GM12878 (cell line): ENCODE measurements around the gene ZMAT3. TPM values are rescaled to one million over a fixed set of nuclear protein-coding genes. Genes with fewer than 3 reads are reported as not detected.

Experiments used
- BCL11A ChIP-seq: IDR thresholded peaks from 2 replicates; pipeline ENCODE4 v1.6.1; 2011; ENCODE audit warnings: low read depth, low read length
- BHLHE40 ChIP-seq, 2 experiments: fragments of 450-650 bp in 1 of 2; IDR thresholded peaks; 2 replicates each; pipeline ENCODE4 v1.6.1; 2011 to 2017; ENCODE audit warnings: low read depth in 2 of 2, borderline replicate concordance in 1 of 2, improper control_type of control experiment in 1 of 2, low read length in 1 of 2, mild to moderate bottlenecking in 1 of 2
- CBFB ChIP-seq: IDR thresholded peaks from 2 replicates; pipeline ENCODE4 v1.6.1; 2016; ENCODE audit warnings: antibody characterized with exemption, low read depth
- CHD1 ChIP-seq: IDR thresholded peaks from 2 replicates; pipeline ENCODE4 v1.6.1; 2012; ENCODE audit warnings: low read depth, low read length, improper control_type of control experiment
- EP300 ChIP-seq, 2 experiments: fragments of 150-350 bp in 1 of 2; IDR thresholded peaks; 2 replicates each; pipeline ENCODE4 v1.6.1; 2011 to 2012; ENCODE audit warnings: low read depth in 2 of 2, low read length in 2 of 2, borderline replicate concordance in 1 of 2, improper control_type of control experiment in 1 of 2, inconsistent platforms in 1 of 2; ENCODE audit not compliant: control insufficient read depth in 1 of 2
- FOS ChIP-seq: IDR thresholded peaks from 3 replicates; pipeline ENCODE4 v1.6.1; 2011; ENCODE audit warnings: borderline replicate concordance; ENCODE audit not compliant: insufficient read length; ENCODE audit errors: extremely low read depth
- FOXM1 ChIP-seq: IDR thresholded peaks from 2 replicates; pipeline ENCODE4 v1.6.1; 2012; ENCODE audit warnings: low read depth, mild to moderate bottlenecking, inconsistent platforms, low read length, moderate library complexity
- HDAC6 ChIP-seq: fragments of 200-600 bp; sonication (generic); IDR thresholded peaks from one replicate; pipeline ENCODE4 v1.8.0; 2017; ENCODE audit warnings: antibody characterized with exemption; ENCODE audit not compliant: unreplicated experiment
- JUNB ChIP-seq: IDR thresholded peaks from 2 replicates; pipeline ENCODE4 v1.6.1; 2016; ENCODE audit warnings: antibody characterized with exemption, mild to moderate bottlenecking
- KLF5 ChIP-seq: fragments of 450-650 bp; IDR thresholded peaks from 2 replicates; pipeline ENCODE4 v1.6.1; 2014; ENCODE audit warnings: mild to moderate bottlenecking; ENCODE audit not compliant: partially characterized antibody
- MTA2 ChIP-seq: fragments of 450-650 bp; IDR thresholded peaks from 2 replicates; pipeline ENCODE4 v1.6.1; 2016; ENCODE audit warnings: low read depth, mild to moderate bottlenecking, moderate library complexity
- MTA3 ChIP-seq: IDR thresholded peaks from 2 replicates; pipeline ENCODE4 v1.6.1; 2012; ENCODE audit warnings: low read length, inconsistent platforms, borderline replicate concordance
- MYC ChIP-seq: IDR thresholded peaks from 2 replicates; pipeline ENCODE4 v1.6.1; 2011; ENCODE audit warnings: mild to moderate bottlenecking, low read length, moderate library complexity, inconsistent platforms; ENCODE audit not compliant: insufficient read depth, insufficient replicate concordance, insufficient read length, severe bottlenecking
- NFYA ChIP-seq: IDR thresholded peaks from 2 replicates; pipeline ENCODE4 v1.6.1; 2011; ENCODE audit warnings: low read depth, mild to moderate bottlenecking, low read length, improper control_type of control experiment, borderline replicate concordance
- POLR2AphosphoS2 ChIP-seq: IDR thresholded peaks from 2 replicates; pipeline ENCODE4 v1.6.1; 2011; ENCODE audit warnings: low read depth, mild to moderate bottlenecking, low read length, improper control_type of control experiment, moderate library complexity
- SPI1 ChIP-seq: IDR thresholded peaks from 2 replicates; pipeline ENCODE4 v1.6.1; 2011; ENCODE audit warnings: low read depth, mild to moderate bottlenecking, low read length, moderate library complexity, borderline replicate concordance; ENCODE audit not compliant: insufficient read depth
- SREBF1 ChIP-seq: IDR thresholded peaks from 2 replicates; pipeline ENCODE4 v1.6.1; 2012; ENCODE audit warnings: mild to moderate bottlenecking, low read length
- SUZ12 ChIP-seq: fragments of 200-600 bp; sonication (generic); IDR thresholded peaks from one replicate; pipeline ENCODE4 v1.6.1; 2018; ENCODE audit warnings: antibody characterized with exemption, mild to moderate bottlenecking; ENCODE audit not compliant: unreplicated experiment
- TCF7 ChIP-seq: IDR thresholded peaks from 2 replicates; pipeline ENCODE4 v1.6.1; 2014; ENCODE audit warnings: antibody characterized with exemption, borderline replicate concordance
- YBX1 ChIP-seq: fragments of 450-650 bp; IDR thresholded peaks from 2 replicates; pipeline ENCODE4 v1.6.1; 2016; ENCODE audit warnings: antibody characterized with exemption
- ZNF24 ChIP-seq: fragments of 450-650 bp; IDR thresholded peaks from 2 replicates; pipeline ENCODE4 v1.6.1; 2017; ENCODE audit warnings: antibody characterized with exemption, mild to moderate bottlenecking
- ZNF274 ChIP-seq: IDR thresholded peaks from one replicate; pipeline ENCODE4 v1.8.0; 2011; ENCODE audit not compliant: insufficient read length, insufficient read depth
- polyA plus RNA-seq, 11 experiments: library from polyadenylated mRNA; depleted of rRNA in 4 of 11; unstranded in 6 of 11; stranded (reverse) in 5 of 11; fragments of >200 nt; fragmentation: Nextera tagmentation in 4 of 11; fragmentation: Illumina TruSeq in 1 of 11; extraction: Ambion mirVana in 4 of 11; extraction: Trizol in 1 of 11; gene quantifications; 1 replicate in 1 of 11; 2 replicates in 10 of 11; pipeline versions ENCODE4 v1.2.1 to v1.2.3, GENCODE V29; 2011 to 2016; ENCODE audit warnings: inconsistent platforms in 2 of 11, missing spikeins in 2 of 11, low read depth in 1 of 11
- total RNA-seq, 4 experiments: library from RNA; depleted of rRNA in 3 of 4; stranded (reverse); fragments of >200 nt in 3 of 4; fragmentation: Illumina TruSeq in 1 of 4; extraction: Trizol in 1 of 4; gene quantifications; 2 replicates each; pipeline versions ENCODE4 v1.2.1 to v1.2.3, GENCODE V29; 2013 to 2021
- TF ChIP-seq, protein P1 (sequence below): fragments of 450-650 bp; formaldehyde crosslinking; IDR thresholded peaks from 2 replicates; pipeline ENCODE4 v1.5.0; 2022; ENCODE audit warnings: mild to moderate bottlenecking, missing genetic modification characterization
- TF ChIP-seq, protein P2 (sequence below): IDR thresholded peaks from 2 replicates; pipeline ENCODE4 v1.6.1; 2011; ENCODE audit warnings: borderline replicate concordance, low read depth, mild to moderate bottlenecking, moderate library complexity, low read length; ENCODE audit not compliant: insufficient read depth, poor library complexity, severe bottlenecking
- TF ChIP-seq, protein P3 (sequence below): IDR thresholded peaks from 2 replicates; pipeline ENCODE4 v1.6.1; 2011; ENCODE audit warnings: borderline replicate concordance, low read depth, mild to moderate bottlenecking, moderate library complexity, mixed read lengths, low read length; ENCODE audit not compliant: insufficient read depth; ENCODE audit errors: extremely low read length

Gene ZMAT3
- total and polyA plus RNA-seq, 10 of the 15 experiments (the other 5 are each of a cell fraction or from before 2014, with no cell fraction given): 6.2 to 55.9 (median 25.8) TPM

DNA sequence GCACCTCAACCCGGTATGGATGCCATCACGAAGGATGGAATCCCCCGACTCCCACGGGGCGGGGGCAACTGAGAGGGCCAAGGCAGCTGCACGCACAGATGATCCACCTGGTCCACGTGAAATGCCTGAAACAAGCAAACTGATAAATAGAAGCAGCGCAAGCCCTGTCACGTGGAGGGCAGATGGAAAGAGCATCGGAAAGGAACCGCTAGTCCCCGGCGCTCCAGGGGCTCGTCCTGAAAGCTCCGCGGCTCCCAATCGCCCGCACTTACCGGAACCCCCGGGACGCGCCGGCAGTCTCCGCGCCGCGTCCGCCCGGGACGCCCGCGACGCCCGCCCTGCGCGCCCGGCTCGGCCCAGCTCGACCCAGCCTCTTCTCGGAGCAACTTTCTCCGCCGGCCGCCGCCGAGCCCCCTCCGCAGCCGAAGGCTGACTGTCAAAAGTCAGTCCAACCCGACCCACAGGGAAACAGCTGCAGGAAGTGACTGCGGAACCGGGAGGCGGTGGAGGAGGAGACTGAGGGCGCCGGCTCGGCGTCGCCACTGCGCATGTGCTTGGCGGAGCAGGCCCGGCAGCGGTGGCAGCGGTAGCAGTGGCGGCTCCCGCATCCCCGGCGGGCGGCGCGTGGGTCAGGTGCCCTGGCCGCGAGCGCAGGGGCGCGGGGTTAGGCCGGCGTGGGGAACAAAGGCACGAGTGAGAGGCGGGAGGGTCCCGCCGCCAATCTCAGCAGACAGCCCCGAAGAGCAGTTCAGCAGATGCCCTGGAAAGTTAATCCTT lies at the start of gene ZMAT3 (continued):
- TF ChIP-seq, protein P1, sequence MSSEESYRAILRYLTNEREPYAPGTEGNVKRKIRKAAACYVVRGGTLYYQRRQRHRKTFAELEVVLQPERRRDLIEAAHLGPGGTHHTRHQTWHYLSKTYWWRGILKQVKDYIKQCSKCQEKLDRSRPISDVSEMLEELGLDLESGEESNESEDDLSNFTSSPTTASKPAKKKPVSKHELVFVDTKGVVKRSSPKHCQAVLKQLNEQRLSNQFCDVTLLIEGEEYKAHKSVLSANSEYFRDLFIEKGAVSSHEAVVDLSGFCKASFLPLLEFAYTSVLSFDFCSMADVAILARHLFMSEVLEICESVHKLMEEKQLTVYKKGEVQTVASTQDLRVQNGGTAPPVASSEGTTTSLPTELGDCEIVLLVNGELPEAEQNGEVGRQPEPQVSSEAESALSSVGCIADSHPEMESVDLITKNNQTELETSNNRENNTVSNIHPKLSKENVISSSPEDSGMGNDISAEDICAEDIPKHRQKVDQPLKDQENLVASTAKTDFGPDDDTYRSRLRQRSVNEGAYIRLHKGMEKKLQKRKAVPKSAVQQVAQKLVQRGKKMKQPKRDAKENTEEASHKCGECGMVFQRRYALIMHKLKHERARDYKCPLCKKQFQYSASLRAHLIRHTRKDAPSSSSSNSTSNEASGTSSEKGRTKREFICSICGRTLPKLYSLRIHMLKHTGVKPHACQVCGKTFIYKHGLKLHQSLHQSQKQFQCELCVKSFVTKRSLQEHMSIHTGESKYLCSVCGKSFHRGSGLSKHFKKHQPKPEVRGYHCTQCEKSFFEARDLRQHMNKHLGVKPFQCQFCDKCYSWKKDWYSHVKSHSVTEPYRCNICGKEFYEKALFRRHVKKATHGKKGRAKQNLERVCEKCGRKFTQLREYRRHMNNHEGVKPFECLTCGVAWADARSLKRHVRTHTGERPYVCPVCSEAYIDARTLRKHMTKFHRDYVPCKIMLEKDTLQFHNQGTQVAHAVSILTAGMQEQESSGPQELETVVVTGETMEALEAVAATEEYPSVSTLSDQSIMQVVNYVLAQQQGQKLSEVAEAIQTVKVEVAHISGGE (CRISPR knock-in tag): no peak
- TF ChIP-seq BCL11A (peak; percentile 51; the same call in 1 of the 2 replicates), ZNF274 (no peak), SPI1 (peak; percentile 61; the same call in 1 of the 2 replicates), CBFB (no peak), CHD1 (no peak), TCF7 (no peak), FOS (no peak), NFYA (no peak), FOXM1 (no peak), SREBF1 (no peak), MTA3 (no peak), MYC (peak; percentile 41), BHLHE40 (IDR thresholded peaks at IDR 0.05; ENCODE audit: borderline replicate concordance in 1 of 2, low read depth in 2 of 2, low read length in 1 of 2) (peak; percentile 58 to 78), YBX1 (no peak), HDAC6 (no peak), ZNF24 (no peak), EP300 (IDR thresholded peaks at IDR 0.05; ENCODE audit: borderline replicate concordance in 1 of 2, control insufficient read depth in 1 of 2, low read depth in 2 of 2, low read length in 2 of 2) (peak in 1 of 2 experiments; percentile 59; a peak in 1 of 4 replicates), SUZ12 (no peak), POLR2AphosphoS2 (peak; percentile 39), MTA2 (peak; percentile 33; the same call in 1 of the 2 replicates), KLF5 (peak; percentile 31), JUNB (no peak)
- TF ChIP-seq, protein P2, sequence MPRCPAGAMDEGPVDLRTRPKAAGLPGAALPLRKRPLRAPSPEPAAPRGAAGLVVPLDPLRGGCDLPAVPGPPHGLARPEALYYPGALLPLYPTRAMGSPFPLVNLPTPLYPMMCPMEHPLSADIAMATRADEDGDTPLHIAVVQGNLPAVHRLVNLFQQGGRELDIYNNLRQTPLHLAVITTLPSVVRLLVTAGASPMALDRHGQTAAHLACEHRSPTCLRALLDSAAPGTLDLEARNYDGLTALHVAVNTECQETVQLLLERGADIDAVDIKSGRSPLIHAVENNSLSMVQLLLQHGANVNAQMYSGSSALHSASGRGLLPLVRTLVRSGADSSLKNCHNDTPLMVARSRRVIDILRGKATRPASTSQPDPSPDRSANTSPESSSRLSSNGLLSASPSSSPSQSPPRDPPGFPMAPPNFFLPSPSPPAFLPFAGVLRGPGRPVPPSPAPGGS: peak; percentile 3
- TF ChIP-seq, protein P3, sequence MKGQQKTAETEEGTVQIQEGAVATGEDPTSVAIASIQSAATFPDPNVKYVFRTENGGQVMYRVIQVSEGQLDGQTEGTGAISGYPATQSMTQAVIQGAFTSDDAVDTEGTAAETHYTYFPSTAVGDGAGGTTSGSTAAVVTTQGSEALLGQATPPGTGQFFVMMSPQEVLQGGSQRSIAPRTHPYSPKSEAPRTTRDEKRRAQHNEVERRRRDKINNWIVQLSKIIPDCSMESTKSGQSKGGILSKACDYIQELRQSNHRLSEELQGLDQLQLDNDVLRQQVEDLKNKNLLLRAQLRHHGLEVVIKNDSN: peak; percentile 76
